Forelimb muscle (tissue), 1 donor: Measurements from ENCODE around the gene COX10. TPM values are rescaled to one million over a fixed set of nuclear protein-coding genes. Genes with fewer than 3 reads are reported as not detected.
"Not testable (repeated sequence)": the region's sequence is repeated elsewhere in the genome, so short reads cannot be mapped to it uniquely, and the experiment has no call there.

Source experiments
- DNase-seq: peaks from one replicate; pipeline ENCODE4 v3.0.0-alpha.2; 2013; ENCODE audit warnings: low read depth
- polyA plus RNA-seq: library from polyadenylated mRNA; unstranded; fragments of 120-200 nt; gene quantifications from one replicate; pipeline ENCODE4 v1.2.1, GENCODE V29; 2013; ENCODE audit not compliant: insufficient read length

The COX10 gene
- polyA plus RNA-seq, 1 donor = 13.1 TPM

DNA sequence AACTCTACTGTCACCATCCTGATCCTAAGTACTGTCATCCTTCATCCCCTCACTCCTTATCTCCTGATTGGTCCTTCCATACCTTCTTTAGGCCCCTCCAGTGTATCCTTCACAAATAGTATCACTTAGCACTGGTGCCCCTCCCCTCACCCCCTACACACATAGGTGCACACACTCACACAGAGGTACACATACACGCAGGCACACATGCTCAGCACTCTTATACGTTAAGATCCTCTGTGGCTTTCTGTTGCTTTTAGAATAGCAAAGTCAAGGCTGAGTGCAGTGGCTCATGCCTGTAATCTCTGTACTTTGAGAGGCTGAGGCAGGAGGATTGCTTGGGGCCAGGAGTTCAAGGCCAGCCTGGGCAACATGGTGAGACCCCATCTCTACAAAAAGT is 135.2 kb downstream of the COX10 start:
- no peak for DNase-seq

DNA sequence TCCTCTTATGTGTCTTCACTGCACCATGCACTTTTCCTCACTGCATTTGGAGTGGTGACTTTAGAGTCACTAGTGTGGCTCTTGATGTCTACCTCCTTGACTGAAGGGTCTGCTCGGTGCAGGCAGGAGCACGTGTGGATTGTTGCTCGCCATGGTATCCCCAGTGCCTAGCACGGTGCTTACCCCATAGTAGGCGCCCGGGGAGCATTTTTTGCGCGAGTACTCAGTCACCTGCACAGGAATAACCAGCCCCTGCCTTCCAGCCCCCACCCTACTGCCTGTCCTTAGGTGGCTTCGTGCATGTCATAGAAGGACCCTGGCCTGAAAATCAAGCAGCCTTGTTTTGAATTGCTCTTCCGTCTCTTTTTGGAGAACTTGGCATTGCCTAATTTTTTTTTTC is 136.1 kb downstream of the COX10 start:
- DNase-seq = no peak

DNA sequence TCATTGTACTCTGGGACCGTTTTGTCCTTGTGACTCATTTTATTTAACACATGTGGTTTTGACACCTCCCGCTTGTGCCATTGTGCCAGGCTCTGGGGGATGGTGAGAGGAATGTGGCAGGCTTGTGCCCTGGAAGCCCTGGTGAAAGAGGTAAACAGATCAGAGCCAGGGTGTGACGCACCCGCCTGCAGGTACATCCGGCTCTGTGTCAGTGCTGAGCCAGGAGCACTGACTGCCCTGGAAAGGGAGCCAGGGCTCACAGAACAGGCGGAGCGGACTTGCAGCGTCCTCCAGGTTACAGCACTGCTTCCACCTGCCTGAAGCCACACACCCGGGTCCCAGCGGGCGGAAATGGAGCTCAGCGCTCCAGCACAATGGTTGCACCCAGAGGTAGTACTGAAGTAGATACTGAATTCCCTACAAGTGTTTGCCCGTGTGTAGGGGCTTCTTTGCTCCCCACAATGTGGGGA is 136.7 kb downstream of the COX10 start:
- DNase-seq = no peak

GRCh38 chr17:14206891-14207290 is 137.6 kb downstream of the COX10 start:
- DNase-seq = no peak

DNA sequence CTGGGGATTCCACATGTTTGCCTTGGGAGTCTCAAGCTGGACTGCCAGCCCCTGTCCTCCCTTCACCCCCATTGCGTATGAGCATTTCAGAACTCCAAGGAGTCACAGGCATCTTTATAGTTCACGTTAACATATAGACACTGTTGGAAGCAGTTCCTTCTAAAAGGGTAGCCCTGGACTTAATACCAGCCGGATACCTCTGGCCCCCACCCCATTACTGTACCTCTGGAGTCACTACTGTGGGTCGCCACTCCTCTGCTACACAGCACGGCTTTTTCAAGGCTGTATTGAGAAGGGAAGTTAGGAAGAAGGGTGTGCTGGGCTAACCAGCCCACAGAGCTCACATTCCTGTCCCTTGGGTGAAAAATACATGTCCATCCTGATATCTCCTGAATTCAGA is 138.5 kb downstream of the COX10 start:
- DNase-seq = no peak

DNA sequence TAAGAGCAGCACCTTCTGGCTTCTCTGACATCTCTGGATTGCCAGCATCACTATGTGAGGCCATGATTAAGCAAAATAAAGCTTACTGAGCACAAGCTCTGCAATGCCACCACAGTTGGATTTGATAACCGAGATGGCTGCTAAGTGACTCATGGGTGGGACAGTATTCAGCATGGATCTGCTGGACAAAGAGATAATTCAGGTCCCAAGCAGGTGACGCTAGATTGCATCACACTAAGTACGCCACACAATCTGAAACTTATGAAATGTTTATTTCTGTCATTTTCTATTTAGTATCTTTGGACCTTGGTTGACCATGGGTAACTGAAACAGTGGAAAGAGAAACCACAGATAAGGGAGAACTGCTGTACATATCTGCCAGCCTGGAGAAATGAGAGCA is 139.9 kb downstream of the COX10 start:
- DNase-seq = no peak

DNA sequence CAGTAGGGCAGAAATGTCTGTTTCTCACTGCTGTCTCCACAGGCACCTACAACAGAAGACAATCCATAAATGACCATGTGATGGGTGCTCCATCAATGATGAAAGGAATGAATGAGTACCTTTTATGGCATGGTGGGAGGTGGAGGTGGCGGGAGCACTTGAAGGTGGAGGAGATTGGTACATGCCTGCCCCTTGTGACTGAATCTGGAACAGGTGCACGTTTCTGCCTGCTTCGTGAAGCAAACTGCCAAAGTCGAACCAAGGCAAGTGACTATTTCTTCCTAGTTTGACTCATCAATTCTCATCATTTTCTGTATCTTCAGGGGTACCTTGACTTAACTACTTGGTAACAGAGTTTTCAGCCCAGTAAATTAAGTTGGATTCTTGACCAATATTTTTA is 141.9 kb downstream of the COX10 start:
- no peak for DNase-seq

- no peak for DNase-seq
These were observed 142.5 kb downstream of the COX10 start for GRCh38 chr17:14211801-14212200.

DNA sequence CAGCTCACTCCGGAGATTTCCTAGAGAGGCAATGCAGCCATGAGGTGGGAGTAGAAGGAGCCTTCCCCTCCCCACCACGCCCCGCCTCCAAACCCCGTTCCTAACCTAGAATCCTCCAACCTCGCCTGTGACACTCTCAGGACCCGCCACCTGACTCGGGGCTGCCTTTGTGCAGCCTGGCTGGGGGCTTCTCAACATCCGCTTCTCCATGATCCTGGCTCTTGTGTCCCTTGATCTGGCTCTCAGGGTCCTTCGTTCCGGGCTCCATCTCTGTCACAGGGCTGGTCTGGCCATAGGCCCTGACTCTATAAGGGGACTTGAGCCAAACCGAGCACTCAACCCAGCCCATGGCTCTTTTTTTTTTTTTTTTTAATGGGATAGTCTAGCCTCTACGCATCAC is 143.1 kb downstream of the COX10 start:
- DNase-seq = no peak

DNA sequence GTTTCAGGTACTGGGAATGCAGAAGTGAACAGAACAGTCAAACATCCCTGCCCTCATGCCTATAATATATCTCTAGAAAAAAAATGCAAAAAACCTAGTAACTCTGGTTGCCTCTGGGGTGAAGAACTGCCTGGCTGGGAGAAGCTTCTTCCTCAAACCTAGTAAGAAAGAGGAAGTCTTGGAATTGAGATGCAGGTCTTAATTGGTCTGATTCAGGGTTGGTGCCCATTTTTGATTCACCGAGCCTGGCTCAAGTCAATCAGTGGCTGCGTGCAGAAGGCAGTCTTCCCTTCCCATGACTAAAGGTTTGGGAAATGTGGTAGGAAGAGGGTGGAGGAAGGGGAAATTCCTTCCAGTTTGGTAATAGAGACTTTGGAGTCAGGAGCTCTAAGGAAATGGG is 145.0 kb downstream of the COX10 start:
- DNase-seq = no peak

GRCh38 chr17:14222611-14223010 is 153.3 kb downstream of the COX10 start:
- DNase-seq = no peak

DNA sequence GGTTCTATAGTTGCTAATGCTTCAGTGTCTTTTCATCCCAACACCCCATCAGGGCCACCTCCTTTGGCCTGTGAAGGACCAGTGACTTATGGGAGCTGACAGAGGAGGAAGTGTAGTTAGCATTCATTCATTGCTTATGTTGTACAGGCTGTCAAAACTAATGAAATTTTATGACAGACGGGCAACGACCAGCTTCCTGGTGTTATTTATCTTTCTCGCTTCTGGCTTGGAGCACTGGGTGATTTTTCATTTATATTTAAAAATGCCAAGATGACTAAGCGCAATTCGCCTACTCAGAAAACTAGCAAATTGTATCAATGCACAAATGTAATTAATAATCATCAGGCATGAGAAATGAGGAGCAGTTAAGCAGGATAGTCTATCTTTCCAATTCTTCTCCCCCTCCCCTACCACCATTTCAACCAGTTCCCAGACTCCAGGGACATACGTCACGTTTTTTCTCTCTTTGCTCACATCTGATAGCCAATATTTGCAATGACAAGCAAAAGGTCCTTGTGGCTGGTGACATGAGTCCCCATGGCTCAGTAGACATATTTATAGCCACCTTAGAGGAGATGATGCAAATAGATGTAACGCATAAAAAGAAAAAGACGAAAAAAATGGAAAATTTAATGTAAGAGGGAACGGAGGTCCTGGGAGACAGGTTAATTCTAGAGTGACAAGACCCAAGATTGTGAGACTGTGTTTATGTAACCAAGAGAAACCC is 156.1 kb downstream of the COX10 start:
- no peak for DNase-seq

DNA sequence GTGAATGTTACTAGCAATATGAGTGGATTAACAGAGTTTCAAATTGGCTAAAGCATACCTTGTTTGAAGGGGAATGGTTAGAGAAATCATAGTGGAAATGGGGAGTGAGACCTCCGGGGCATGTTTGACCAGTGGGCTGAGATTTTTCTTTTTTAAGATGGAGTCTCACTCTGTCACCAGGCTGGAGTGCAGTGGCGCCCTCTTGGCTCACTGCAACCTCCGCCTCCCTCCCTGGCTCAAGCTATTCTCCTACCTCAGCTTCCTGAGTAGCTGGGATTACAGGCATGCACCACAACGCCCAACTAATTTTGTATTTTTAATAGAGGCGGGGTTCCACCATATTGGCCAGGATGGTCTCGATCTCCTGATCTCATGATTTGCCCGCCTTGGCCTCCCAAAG is 157.7 kb downstream of the COX10 start:
- DNase-seq = no peak

- no peak for DNase-seq
These were observed 159.6 kb downstream of the COX10 start for GRCh38 chr17:14228903-14229302.

DNA sequence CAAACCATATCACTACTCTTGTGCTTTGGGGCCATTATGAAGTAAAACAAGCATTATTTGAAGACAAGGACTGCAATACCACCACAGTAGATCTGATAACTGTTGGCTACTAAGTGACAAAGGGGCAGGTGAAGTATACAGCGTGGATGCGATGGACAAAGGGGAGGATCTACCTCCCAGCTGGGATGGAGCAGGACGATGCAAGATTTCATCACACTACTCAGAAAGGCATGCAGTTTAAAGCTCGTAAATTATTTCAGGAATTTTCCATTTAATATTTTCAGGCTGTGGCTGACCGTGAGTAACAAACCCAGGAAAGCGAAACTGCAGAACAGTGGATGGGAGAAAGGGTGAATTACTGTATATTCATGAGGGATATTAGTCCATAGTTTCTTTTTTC is 161.9 kb downstream of the COX10 start:
- DNase-seq = not testable (repeated sequence)

GRCh38 chr17:14235047-14235446 is 165.7 kb downstream of the COX10 start:
- DNase-seq = not testable (repeated sequence)

GRCh38 chr17:14236032-14236431 is 166.7 kb downstream of the COX10 start:
- not testable (repeated sequence) for DNase-seq

- DNase-seq = not testable (repeated sequence)
These were observed 167.5 kb downstream of the COX10 start, which contains the start of gene CDRT15 for GRCh38 chr17:14236762-14237161. Gene CDRT15, minus strand, starts transcription at chr17:14236862. Its CDS starts 29 bp downstream, at chr17:14236833.

GRCh38 chr17:14239271-14239670 is 170.0 kb downstream of the COX10 start:
- not testable (repeated sequence) for DNase-seq

GRCh38 chr17:14245002-14245401 is 175.7 kb downstream of the COX10 start:
- no peak for DNase-seq

DNA sequence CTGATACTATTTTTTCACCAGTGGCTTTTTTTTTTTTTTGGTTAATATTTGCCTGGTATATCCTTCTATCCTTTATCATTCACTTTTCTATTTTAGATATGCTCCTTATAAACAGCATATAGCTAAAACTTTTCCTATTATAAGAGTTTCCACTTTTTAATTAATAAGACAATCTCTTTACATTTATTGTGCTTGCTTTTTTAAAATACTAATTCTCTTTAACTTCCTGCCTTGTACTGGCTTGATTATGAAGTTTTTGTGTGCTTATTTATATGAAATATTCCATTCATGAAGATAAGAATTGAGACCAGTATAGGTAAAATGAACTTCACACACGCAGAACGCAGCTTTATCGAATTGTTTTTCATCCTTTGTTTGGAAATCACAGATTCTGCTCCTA is 176.3 kb downstream of the COX10 start:
- no peak for DNase-seq
